K562 (cell line): ENCODE data around the gene HLCS. TPM values are rescaled to one million over a fixed set of nuclear protein-coding genes. Genes with fewer than 3 reads are reported as not detected.

Source experiments
- ATF1 ChIP-seq, 2 experiments: fragments of 450-650 bp in 1 of 2; IDR thresholded peaks; 2 replicates each; pipeline ENCODE4 v1.6.1; 2016; ENCODE audit warnings: missing compliant biosample characterization in 1 of 2, missing genetic modification characterization in 1 of 2
- CEBPB ChIP-seq: fragments of 450-650 bp; IDR thresholded peaks from 2 replicates; pipeline ENCODE4 v1.6.1; 2016; ENCODE audit warnings: missing genetic modification characterization, missing compliant biosample characterization
- GTF2A2 ChIP-seq: IDR thresholded peaks from 2 replicates; pipeline ENCODE4 v1.6.1; 2016; ENCODE audit warnings: mild to moderate bottlenecking, missing genetic modification characterization, missing compliant biosample characterization
- HDGF ChIP-seq: fragments of 450-650 bp; IDR thresholded peaks from 2 replicates; pipeline ENCODE4 v1.6.1; 2016
- LEF1 ChIP-seq: fragments of 450-650 bp; IDR thresholded peaks from 2 replicates; pipeline ENCODE4 v1.6.1; 2016; ENCODE audit warnings: mild to moderate bottlenecking
- NFE2 ChIP-seq: IDR thresholded peaks from 2 replicates; pipeline ENCODE4 v1.6.1; 2014; ENCODE audit warnings: antibody characterized with exemption, low read depth
- RBBP5 ChIP-seq: fragments of 200-600 bp; sonication (generic); IDR thresholded peaks from 2 replicates; pipeline ENCODE4 v1.6.1; 2012; ENCODE audit warnings: borderline replicate concordance, mild to moderate bottlenecking, low read length, control low read depth, inconsistent platforms; ENCODE audit not compliant: insufficient read depth, poor library complexity, severe bottlenecking
- RNF2 ChIP-seq: sonication (generic); IDR thresholded peaks from 2 replicates; pipeline ENCODE4 v1.6.1; 2016
- SREBF1 ChIP-seq: fragments of 150-350 bp; IDR thresholded peaks from 2 replicates; pipeline ENCODE4 v1.6.1; 2014; ENCODE audit warnings: antibody characterized with exemption, low read depth, low read length, borderline replicate concordance
- TAF15 ChIP-seq: fragments of 200-400 bp; formaldehyde crosslinking; IDR thresholded peaks from 2 replicates; pipeline ENCODE4 v1.6.1; 2017; ENCODE audit warnings: mild to moderate bottlenecking, low read depth, low read length, moderate library complexity
- ZC3H8 ChIP-seq: fragments of 450-650 bp; IDR thresholded peaks from 2 replicates; pipeline ENCODE4 v1.6.1; 2017
- ZNF12 ChIP-seq: sonication (generic); formaldehyde crosslinking; IDR thresholded peaks from 2 replicates; pipeline ENCODE4 v1.4.0; 2020; ENCODE audit warnings: mild to moderate bottlenecking, missing genetic modification reagents
- ZNF431 ChIP-seq: sonication (generic); formaldehyde crosslinking; IDR thresholded peaks from 2 replicates; pipeline ENCODE4 v1.8.0; 2022; ENCODE audit warnings: mild to moderate bottlenecking, missing genetic modification reagents
- ZNF696 ChIP-seq: fragments of 250-450 bp; sonication (Bioruptor Pico); conservative IDR thresholded peaks from 2 replicates; pipeline ENCODE4 v1.4.0; 2020; ENCODE audit warnings: mild to moderate bottlenecking, moderate library complexity
- ZNF778 ChIP-seq: fragments of 450-650 bp; formaldehyde crosslinking; IDR thresholded peaks from 2 replicates; pipeline ENCODE4 v1.4.0; 2020; ENCODE audit warnings: mild to moderate bottlenecking, moderate library complexity
- ZNF785 ChIP-seq: fragments of 250-450 bp; sonication (Bioruptor Pico); IDR thresholded peaks from 2 replicates; pipeline ENCODE4 v1.4.0; 2020; ENCODE audit warnings: mild to moderate bottlenecking
- polyA plus RNA-seq, 8 experiments: library from polyadenylated mRNA; depleted of rRNA in 4 of 8; stranded (reverse) in 5 of 8; unstranded in 3 of 8; fragments of >200 nt; fragmentation: Nextera tagmentation in 2 of 8; fragmentation: Illumina TruSeq in 1 of 8; extraction: Ambion mirVana in 2 of 8; extraction: Trizol in 1 of 8; gene quantifications; 2 replicates each; pipeline versions ENCODE4 v1.2.1 to v1.2.3, GENCODE V29; 2011 to 2014; ENCODE audit warnings: inconsistent platforms in 1 of 8, missing spikeins in 1 of 8
- total RNA-seq, 7 experiments: library from RNA; depleted of rRNA in 6 of 7; stranded (reverse); fragments of >200 nt in 6 of 7; fragmentation: Illumina TruSeq in 2 of 7; extraction: Trizol in 2 of 7; gene quantifications; 2 replicates each; pipeline versions ENCODE4 v1.2.1 to v1.2.3, GENCODE V29; 2011 to 2021; ENCODE audit warnings: low replicate concordance in 1 of 7
- TF ChIP-seq, protein P1 (sequence below): fragments of 250-450 bp; sonication (Bioruptor Pico); IDR thresholded peaks from 2 replicates; pipeline ENCODE4 v1.4.0; 2020; ENCODE audit warnings: mild to moderate bottlenecking, moderate library complexity, borderline replicate concordance
- TF ChIP-seq, protein P2 (sequence below): fragments of 450-650 bp; IDR thresholded peaks from 2 replicates; pipeline ENCODE4 v1.6.1; 2017; ENCODE audit warnings: mild to moderate bottlenecking, moderate library complexity
- TF ChIP-seq, protein P3 (sequence below): fragments of 450-650 bp; formaldehyde crosslinking; IDR thresholded peaks from 2 replicates; pipeline ENCODE4 v1.4.0; 2020; ENCODE audit warnings: mild to moderate bottlenecking, moderate library complexity
- TF ChIP-seq, protein P4 (sequence below): fragments of 250-450 bp; sonication (Bioruptor Pico); IDR thresholded peaks from 2 replicates; pipeline ENCODE4 v1.8.0; 2022; ENCODE audit warnings: moderate library complexity, mild to moderate bottlenecking, inconsistent platforms

The HLCS gene
- total and polyA plus RNA-seq, 9 of the 15 experiments (the other 6 are each of a cell fraction or from before 2014, with no cell fraction given) = 3.0 to 21.5 (median 17.1) TPM

DNA sequence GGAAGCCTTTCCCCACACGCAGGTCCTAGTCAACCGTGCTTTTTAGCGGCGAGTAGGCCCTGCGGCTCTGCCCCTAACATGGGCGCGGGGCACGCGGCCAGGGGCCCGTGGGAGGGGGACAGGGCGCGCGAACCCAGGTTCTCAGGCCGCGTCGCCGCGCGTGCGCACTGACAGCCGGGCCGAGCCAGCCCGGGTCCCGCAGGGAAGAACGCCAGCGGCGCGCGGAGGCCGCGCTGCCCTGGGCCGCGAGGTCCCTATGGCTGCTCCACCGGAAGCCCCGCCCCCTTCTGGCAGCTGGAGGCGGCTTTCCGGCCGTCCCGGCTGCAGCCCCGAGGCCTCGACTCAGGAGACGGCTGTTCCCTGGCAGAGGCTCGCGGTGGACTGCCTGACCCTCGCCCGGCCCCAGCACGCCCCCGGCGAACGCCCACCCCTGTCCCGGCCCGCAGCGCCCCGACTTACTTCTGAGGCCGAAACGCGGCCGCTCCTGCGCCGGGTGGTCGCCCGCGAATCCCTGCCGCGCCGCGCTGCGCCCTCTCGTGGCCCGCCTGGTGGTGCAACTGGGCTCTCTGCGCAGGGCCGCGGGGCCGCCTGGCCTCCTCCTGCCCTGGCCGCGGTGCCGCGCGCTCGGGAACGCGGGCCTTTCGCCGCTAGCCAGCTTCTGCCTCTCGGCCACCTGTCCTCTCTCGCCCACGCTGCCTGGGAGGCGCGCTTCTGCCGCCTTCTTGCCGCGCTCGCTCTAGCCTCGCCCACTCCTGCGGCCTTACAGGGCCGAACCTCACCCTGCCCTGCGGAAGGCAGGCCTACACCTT lies 23.4 kb upstream of the HLCS start (continued):
- TF ChIP-seq, protein P1, sequence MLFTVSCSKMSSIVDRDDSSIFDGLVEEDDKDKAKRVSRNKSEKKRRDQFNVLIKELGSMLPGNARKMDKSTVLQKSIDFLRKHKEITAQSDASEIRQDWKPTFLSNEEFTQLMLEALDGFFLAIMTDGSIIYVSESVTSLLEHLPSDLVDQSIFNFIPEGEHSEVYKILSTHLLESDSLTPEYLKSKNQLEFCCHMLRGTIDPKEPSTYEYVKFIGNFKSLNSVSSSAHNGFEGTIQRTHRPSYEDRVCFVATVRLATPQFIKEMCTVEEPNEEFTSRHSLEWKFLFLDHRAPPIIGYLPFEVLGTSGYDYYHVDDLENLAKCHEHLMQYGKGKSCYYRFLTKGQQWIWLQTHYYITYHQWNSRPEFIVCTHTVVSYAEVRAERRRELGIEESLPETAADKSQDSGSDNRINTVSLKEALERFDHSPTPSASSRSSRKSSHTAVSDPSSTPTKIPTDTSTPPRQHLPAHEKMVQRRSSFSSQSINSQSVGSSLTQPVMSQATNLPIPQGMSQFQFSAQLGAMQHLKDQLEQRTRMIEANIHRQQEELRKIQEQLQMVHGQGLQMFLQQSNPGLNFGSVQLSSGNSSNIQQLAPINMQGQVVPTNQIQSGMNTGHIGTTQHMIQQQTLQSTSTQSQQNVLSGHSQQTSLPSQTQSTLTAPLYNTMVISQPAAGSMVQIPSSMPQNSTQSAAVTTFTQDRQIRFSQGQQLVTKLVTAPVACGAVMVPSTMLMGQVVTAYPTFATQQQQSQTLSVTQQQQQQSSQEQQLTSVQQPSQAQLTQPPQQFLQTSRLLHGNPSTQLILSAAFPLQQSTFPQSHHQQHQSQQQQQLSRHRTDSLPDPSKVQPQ = no peak
- TF ChIP-seq RNF2 (peak; percentile 68; the same call in 1 of the 2 replicates), TAF15 (no peak), LEF1 (no peak; the same call in 1 of the 2 replicates), HDGF (no peak), GTF2A2 (tag) (no peak; the same call in 1 of the 2 replicates), ZNF431 (CRISPR knock-in tag) (peak; percentile 75), SREBF1 (no peak), ZNF778 (no peak), RBBP5 (peak; percentile 89), ZNF12 (peak; percentile 80), ZNF696 (CRISPR knock-in tag) (no peak), NFE2 (no peak), ZC3H8 (no peak), CEBPB (tag) (no peak), ATF1 (CRISPR knock-in tag; IDR thresholded peaks at IDR 0.05) (no peak), ATF1 (tag; IDR thresholded peaks at IDR 0.05) (peak; percentile 73), ZNF785 (no peak)
- TF ChIP-seq, protein P2, sequence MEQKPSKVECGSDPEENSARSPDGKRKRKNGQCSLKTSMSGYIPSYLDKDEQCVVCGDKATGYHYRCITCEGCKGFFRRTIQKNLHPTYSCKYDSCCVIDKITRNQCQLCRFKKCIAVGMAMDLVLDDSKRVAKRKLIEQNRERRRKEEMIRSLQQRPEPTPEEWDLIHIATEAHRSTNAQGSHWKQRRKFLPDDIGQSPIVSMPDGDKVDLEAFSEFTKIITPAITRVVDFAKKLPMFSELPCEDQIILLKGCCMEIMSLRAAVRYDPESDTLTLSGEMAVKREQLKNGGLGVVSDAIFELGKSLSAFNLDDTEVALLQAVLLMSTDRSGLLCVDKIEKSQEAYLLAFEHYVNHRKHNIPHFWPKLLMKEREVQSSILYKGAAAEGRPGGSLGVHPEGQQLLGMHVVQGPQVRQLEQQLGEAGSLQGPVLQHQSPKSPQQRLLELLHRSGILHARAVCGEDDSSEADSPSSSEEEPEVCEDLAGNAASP = no peak
- TF ChIP-seq, protein P3, sequence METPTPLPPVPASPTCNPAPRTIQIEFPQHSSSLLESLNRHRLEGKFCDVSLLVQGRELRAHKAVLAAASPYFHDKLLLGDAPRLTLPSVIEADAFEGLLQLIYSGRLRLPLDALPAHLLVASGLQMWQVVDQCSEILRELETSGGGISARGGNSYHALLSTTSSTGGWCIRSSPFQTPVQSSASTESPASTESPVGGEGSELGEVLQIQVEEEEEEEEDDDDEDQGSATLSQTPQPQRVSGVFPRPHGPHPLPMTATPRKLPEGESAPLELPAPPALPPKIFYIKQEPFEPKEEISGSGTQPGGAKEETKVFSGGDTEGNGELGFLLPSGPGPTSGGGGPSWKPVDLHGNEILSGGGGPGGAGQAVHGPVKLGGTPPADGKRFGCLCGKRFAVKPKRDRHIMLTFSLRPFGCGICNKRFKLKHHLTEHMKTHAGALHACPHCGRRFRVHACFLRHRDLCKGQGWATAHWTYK = peak; percentile 65
- TF ChIP-seq, protein P4, sequence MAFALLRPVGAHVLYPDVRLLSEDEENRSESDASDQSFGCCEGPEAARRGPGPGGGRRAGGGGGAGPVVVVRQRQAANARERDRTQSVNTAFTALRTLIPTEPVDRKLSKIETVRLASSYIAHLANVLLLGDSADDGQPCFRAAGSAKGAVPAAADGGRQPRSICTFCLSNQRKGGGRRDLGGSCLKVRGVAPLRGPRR (CRISPR knock-in tag) = no peak
